Activated CD8-positive, alpha-beta memory T cell treated with anti-CD3 and anti-CD28 coated beads for 4 hours (primary cell): ENCODE results near the gene ERBB4.
"Not testable (repeated sequence)": the region's sequence is repeated elsewhere in the genome, so short reads cannot be mapped to it uniquely, and the experiment has no call there.

Source experiments
- DNase-seq, 2 donors: peaks; one replicate each; pipeline ENCODE4 v3.0.0-alpha.2; 2020; ENCODE audit warnings: low read depth in 2 of 2

Gene ERBB4

GRCh38 chr2:211724933-211725332 is 813.7 kb downstream of the ERBB4 start:
- no peak for DNase-seq

- DNase-seq = no peak
Observed at GRCh38 chr2:211723398-211723797, 815.2 kb downstream of the ERBB4 start.

GRCh38 chr2:211722928-211723327 is 815.7 kb downstream of the ERBB4 start:
- DNase-seq = no peak

- DNase-seq = not testable (repeated sequence)
Observed at GRCh38 chr2:211721874-211722273, 816.7 kb downstream of the ERBB4 start.

GRCh38 chr2:211709389-211709788 is 829.2 kb downstream of the ERBB4 start:
- no peak for DNase-seq

GRCh38 chr2:211692689-211693088 is 845.9 kb downstream of the ERBB4 start:
- no peak for DNase-seq

- no peak for DNase-seq
Observed at GRCh38 chr2:211690736-211691135, 847.9 kb downstream of the ERBB4 start.

- DNase-seq = no peak
Observed at GRCh38 chr2:211688196-211688595, 850.4 kb downstream of the ERBB4 start.

GRCh38 chr2:211674715-211675114 is 863.9 kb downstream of the ERBB4 start:
- DNase-seq = no peak

- no peak for DNase-seq
Observed at GRCh38 chr2:211673133-211673905, 865.3 kb downstream of the ERBB4 start.

GRCh38 chr2:211671977-211672376 is 866.6 kb downstream of the ERBB4 start:
- no peak for DNase-seq

- DNase-seq = no peak
Observed at GRCh38 chr2:211665299-211665698, 873.3 kb downstream of the ERBB4 start.

GRCh38 chr2:211664321-211664720 is 874.3 kb downstream of the ERBB4 start:
- DNase-seq = no peak

GRCh38 chr2:211654211-211654780 is 884.3 kb downstream of the ERBB4 start:
- no peak for DNase-seq

- no peak for DNase-seq
Observed at GRCh38 chr2:211652327-211652726, 886.3 kb downstream of the ERBB4 start.

- DNase-seq = no peak
Observed at GRCh38 chr2:211649331-211649730, 889.3 kb downstream of the ERBB4 start.

- no peak for DNase-seq
Observed at GRCh38 chr2:211631503-211631902, 907.1 kb downstream of the ERBB4 start.

GRCh38 chr2:211623096-211623495 is 915.5 kb downstream of the ERBB4 start:
- no peak for DNase-seq

- DNase-seq = no peak
Observed at GRCh38 chr2:211620986-211621385, 917.6 kb downstream of the ERBB4 start.

GRCh38 chr2:211617803-211618202 is 920.8 kb downstream of the ERBB4 start:
- DNase-seq = no peak

- no peak for DNase-seq
Observed at GRCh38 chr2:211611621-211612020, 927.0 kb downstream of the ERBB4 start.

GRCh38 chr2:211611061-211611518 is 927.5 kb downstream of the ERBB4 start:
- no peak for DNase-seq

GRCh38 chr2:211609127-211609526 is 929.5 kb downstream of the ERBB4 start:
- no peak for DNase-seq
